ENCODE results near the gene CHFR.

The CHFR gene

DNA sequence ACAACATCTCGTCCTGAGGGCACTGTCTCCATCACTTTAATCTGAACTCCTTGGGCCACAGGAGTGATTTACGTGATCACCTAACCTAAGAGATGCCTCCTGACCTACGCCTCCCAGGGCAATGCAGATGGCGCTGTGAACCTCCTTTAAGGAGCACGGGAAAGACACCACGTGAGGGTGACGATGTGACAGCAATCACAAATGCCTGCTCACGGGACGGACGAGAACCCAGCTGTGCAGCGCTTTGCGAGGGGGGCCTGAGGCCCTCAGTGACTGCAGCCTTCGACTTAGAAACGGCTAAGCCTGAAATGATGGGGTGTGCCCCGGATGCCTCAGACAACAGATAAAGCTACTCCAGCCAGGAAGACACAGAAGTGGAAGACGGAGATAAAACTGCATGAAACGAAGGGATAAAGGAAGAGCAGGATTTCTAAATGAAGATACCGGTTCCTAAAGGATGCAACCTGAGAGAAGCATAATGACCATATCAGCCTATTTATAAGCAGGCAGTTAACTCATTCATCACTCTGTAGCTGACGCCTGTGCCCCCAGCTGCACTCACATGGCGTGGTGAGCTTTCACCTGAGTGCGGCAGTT is 44.9 kb downstream of the CHFR start:
- no peak for DNase-seq (ENCODE audit: extremely low spot score)
- TF ChIP-seq TARDBP (IDR thresholded peaks at IDR 0.05) (no peak), ZNF384 (IDR thresholded peaks at IDR 0.05) (no peak), ARNT (IDR thresholded peaks at IDR 0.05) (no peak), BHLHE40 (IDR thresholded peaks at IDR 0.05; ENCODE audit: borderline replicate concordance) (no peak), SP1 (IDR thresholded peaks at IDR 0.05) (no peak), CTBP1 (IDR thresholded peaks at IDR 0.05; ENCODE audit: borderline replicate concordance) (no peak), NFRKB (IDR thresholded peaks at IDR 0.05) (no peak), HDGF (IDR thresholded peaks at IDR 0.05; ENCODE audit: borderline replicate concordance) (no peak), LEF1 (IDR thresholded peaks at IDR 0.05; ENCODE audit: borderline replicate concordance) (no peak), L3MBTL2 (conservative IDR thresholded peaks at IDR 0.05) (no peak)
- TF ChIP-seq, protein P1, sequence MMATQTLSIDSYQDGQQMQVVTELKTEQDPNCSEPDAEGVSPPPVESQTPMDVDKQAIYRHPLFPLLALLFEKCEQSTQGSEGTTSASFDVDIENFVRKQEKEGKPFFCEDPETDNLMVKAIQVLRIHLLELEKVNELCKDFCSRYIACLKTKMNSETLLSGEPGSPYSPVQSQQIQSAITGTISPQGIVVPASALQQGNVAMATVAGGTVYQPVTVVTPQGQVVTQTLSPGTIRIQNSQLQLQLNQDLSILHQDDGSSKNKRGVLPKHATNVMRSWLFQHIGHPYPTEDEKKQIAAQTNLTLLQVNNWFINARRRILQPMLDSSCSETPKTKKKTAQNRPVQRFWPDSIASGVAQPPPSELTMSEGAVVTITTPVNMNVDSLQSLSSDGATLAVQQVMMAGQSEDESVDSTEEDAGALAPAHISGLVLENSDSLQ (IDR thresholded peaks at IDR 0.05), result no peak
- POLR2A ChIA-PET, result no interaction called here
- CTCF ChIA-PET, result no interaction called here

DNA sequence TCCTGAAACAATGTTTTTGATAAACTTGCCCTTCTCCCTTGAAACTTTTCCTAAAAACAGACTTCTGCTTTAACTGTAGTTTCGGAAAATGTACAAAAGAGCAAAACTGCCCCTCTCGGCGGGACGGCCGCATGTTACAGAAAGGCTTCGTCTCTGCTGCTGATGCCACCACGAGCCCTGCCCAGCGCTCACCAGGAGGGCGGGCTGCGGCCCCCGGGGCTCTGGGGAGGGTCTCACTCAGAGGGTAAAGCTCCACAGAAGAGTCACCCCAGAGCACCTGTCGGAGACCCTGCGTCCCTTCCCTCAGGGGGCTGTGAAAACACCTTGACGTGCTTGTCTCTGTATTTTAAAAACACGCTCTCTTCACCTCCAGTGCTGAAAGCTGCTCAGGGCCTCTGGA is 46.3 kb downstream of the CHFR start:
- DNase-seq (ENCODE audit: extremely low spot score), result no peak
- CTCF ChIA-PET, result no interaction called here
- TF ChIP-seq TARDBP (IDR thresholded peaks at IDR 0.05) (no peak), ARNT (IDR thresholded peaks at IDR 0.05) (no peak), L3MBTL2 (conservative IDR thresholded peaks at IDR 0.05) (no peak), SP1 (IDR thresholded peaks at IDR 0.05) (no peak), HDGF (IDR thresholded peaks at IDR 0.05; ENCODE audit: borderline replicate concordance) (no peak), FOXK2 (IDR thresholded peaks at IDR 0.05) (no peak)
- TF ChIP-seq, protein P1 (IDR thresholded peaks at IDR 0.05), result no peak

DNA sequence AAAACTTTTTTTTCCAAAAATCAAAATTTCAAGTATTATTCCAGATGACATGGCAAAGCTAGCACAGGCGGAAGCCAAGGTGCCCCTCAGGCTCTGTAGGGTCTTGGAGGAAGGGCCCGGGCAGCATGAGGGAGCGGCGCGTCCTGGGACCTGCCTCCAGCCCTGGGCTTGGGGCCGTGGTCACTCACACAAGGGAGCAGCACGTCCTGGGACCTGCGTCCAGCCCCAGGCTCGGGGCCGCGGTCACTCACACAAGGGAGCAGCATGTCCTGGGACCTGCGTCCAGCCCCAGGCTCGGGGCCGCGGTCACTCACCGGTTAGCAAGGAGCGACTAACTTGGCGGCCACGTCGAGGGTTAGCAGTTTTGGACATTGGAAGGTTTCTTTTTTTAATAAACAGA is 46.9 kb downstream of the CHFR start:
- DNase-seq (ENCODE audit: extremely low spot score), result no peak
- no peak for TF ChIP-seq HDGF (IDR thresholded peaks at IDR 0.05; ENCODE audit: borderline replicate concordance)
- TF ChIP-seq ARNT (IDR thresholded peaks at IDR 0.05), result no peak
- TF ChIP-seq FOXA1 (IDR thresholded peaks at IDR 0.05), result no peak
- TF ChIP-seq FOXM1 (IDR thresholded peaks at IDR 0.05; ENCODE audit: borderline replicate concordance), result no peak
- TF ChIP-seq ELF4 (IDR thresholded peaks at IDR 0.05), result no peak
- TF ChIP-seq CTBP1 (IDR thresholded peaks at IDR 0.05; ENCODE audit: borderline replicate concordance), result no peak
- TF ChIP-seq TARDBP (IDR thresholded peaks at IDR 0.05), result no peak
- no peak for TF ChIP-seq SUZ12 (IDR thresholded peaks at IDR 0.05)
- TF ChIP-seq LEF1 (IDR thresholded peaks at IDR 0.05; ENCODE audit: borderline replicate concordance), result no peak
- no peak for TF ChIP-seq SP1 (IDR thresholded peaks at IDR 0.05)
- TF ChIP-seq NFRKB (IDR thresholded peaks at IDR 0.05), result no peak
- no peak for TF ChIP-seq L3MBTL2 (conservative IDR thresholded peaks at IDR 0.05)
- no peak for TF ChIP-seq BHLHE40 (IDR thresholded peaks at IDR 0.05; ENCODE audit: borderline replicate concordance)
- TF ChIP-seq, protein P1 (IDR thresholded peaks at IDR 0.05), result no peak
- TF ChIP-seq ZNF384 (IDR thresholded peaks at IDR 0.05), result no peak
- TF ChIP-seq FOXK2 (IDR thresholded peaks at IDR 0.05), result no peak
- CTCF ChIA-PET, result no interaction called here
- POLR2A ChIA-PET, result no interaction called here

More for the DNA sequence above, 46.3 kb downstream of the CHFR start:
- POLR2A ChIA-PET, result no interaction called here

DNA sequence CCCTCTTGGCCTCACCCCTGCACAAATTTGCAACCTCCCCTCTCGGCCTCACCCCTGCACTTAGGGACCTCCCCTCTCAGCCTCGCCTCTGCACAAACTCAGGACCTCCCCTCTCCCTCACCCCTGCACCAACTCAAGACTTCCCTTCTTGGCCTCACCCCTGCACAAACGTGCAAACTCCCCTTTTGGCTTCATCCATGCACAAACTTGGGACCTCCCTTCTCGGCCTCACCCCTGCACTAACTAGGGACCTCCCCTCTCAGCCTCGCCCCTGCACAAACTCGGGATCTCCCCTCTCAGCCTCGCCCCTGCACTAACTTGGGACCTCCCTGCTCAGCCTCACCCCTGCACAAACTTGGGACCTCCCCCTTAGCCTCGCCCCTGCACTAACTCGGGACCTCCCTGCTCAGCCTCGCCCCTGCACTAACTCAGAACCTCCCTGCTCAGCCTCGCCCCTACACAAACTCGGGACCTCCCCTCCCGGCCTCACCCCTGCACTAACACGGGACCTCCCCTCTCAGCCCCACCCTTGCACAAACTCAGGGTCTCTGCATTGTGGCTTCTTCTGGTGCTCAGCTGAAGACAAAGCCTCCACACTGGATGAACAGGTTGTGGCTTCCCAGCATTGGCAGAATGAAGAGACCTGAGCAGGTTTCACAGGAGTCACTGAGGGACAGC is 47.7 kb downstream of the CHFR start:
- no peak for DNase-seq (ENCODE audit: extremely low spot score)
- POLR2A ChIA-PET, result no interaction called here
- TF ChIP-seq ZNF384 (IDR thresholded peaks at IDR 0.05) (no peak), SP1 (IDR thresholded peaks at IDR 0.05) (no peak), BHLHE40 (IDR thresholded peaks at IDR 0.05; ENCODE audit: borderline replicate concordance) (no peak), ELF4 (IDR thresholded peaks at IDR 0.05) (no peak), HDGF (IDR thresholded peaks at IDR 0.05; ENCODE audit: borderline replicate concordance) (no peak), FOXM1 (IDR thresholded peaks at IDR 0.05; ENCODE audit: borderline replicate concordance) (no peak), NFRKB (IDR thresholded peaks at IDR 0.05) (no peak), FOXK2 (IDR thresholded peaks at IDR 0.05) (no peak), ARNT (IDR thresholded peaks at IDR 0.05) (no peak), L3MBTL2 (conservative IDR thresholded peaks at IDR 0.05) (no peak), TARDBP (IDR thresholded peaks at IDR 0.05) (no peak), CTBP1 (IDR thresholded peaks at IDR 0.05; ENCODE audit: borderline replicate concordance) (no peak), FOXA1 (IDR thresholded peaks at IDR 0.05) (no peak), LEF1 (IDR thresholded peaks at IDR 0.05; ENCODE audit: borderline replicate concordance) (no peak), SUZ12 (IDR thresholded peaks at IDR 0.05) (no peak)
- TF ChIP-seq, protein P1 (IDR thresholded peaks at IDR 0.05), result no peak
- CTCF ChIA-PET, result no interaction called here

DNA sequence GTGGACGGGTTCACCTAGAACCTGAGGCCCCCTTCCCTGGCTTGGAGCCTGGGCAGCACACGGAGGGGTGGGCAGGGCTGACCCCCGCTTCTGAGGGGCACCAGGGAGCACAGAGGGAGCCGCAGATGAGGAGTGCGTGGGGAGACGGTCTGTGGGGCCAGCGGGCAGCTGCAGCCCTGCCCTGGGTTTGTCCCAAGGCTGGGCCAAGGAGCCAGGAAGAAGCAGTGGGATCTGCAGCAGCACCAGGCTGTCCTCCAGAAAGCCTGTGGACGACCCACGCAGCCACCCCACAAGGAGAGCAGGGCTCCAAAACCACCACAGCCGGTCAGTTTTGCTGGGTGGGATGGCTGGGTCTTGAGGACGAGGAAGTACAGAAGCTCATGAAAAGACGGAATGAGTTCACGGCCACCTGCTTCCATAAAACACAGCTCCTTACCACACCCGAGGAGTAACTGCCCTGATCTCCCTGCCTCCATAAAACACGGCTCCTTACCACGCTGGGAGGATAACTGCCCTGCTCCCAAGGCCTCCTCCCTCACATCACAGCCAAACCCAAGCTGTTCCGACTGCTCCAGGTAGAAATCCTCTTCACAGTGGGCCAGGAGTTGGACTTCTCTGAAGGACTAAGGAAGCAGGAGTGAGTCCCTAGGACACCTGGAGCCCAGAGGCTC is 48.9 kb downstream of the CHFR start:
- ChIA-PET POLR2A (no interaction called here), CTCF (no interaction called here)
- TF ChIP-seq ELF4 (IDR thresholded peaks at IDR 0.05), result no peak
- TF ChIP-seq FOXK2 (IDR thresholded peaks at IDR 0.05), result no peak
- no peak for TF ChIP-seq L3MBTL2 (conservative IDR thresholded peaks at IDR 0.05)
- TF ChIP-seq BHLHE40 (IDR thresholded peaks at IDR 0.05; ENCODE audit: borderline replicate concordance), result no peak
- no peak for TF ChIP-seq NFRKB (IDR thresholded peaks at IDR 0.05)
- no peak for DNase-seq (ENCODE audit: extremely low spot score)

Data from HEK293T (cell line).